Skin of body (tissue), 2 donors: ENCODE measurements around the gene CYYR1. TPM values are rescaled to one million over a fixed set of nuclear protein-coding genes. Genes with fewer than 3 reads are reported as not detected.
"Not testable (repeated sequence)": the region's sequence is repeated elsewhere in the genome, so short reads cannot be mapped to it uniquely, and the experiment has no call there.

Source experiments
- DNase-seq: peaks from one replicate; lab custom pipeline; 2025; lab: John Stamatoyannopoulos, UW
- total RNA-seq: library from RNA; depleted of rRNA; stranded (reverse); fragments of >200 nt; gene quantifications from one replicate; pipeline ENCODE4 v1.2.3, GENCODE V29; 2014

Gene CYYR1
- total RNA-seq, 1 donor from 2014 or later = 10.9 TPM

- no peak for DNase-seq
These were observed 81.4 kb downstream of the CYYR1 start for GRCh38 chr21:26491663-26492062.

GRCh38 chr21:26490771-26491170 is 82.3 kb downstream of the CYYR1 start:
- DNase-seq = no peak

- no peak for DNase-seq
These were observed 83.3 kb downstream of the CYYR1 start for GRCh38 chr21:26489781-26490180.

GRCh38 chr21:26487981-26488480 is 85.1 kb downstream of the CYYR1 start:
- no peak for DNase-seq

GRCh38 chr21:26473471-26473870 is 99.6 kb downstream of the CYYR1 start:
- no peak for DNase-seq

- peak; percentile 95 for DNase-seq
These were observed 102.0 kb downstream of the CYYR1 start for GRCh38 chr21:26471099-26471471.

GRCh38 chr21:26470351-26471098 is 102.6 kb downstream of the CYYR1 start:
- no peak for DNase-seq

- DNase-seq = peak; percentile 67
These were observed 103.3 kb downstream of the CYYR1 start for GRCh38 chr21:26469789-26470188.

GRCh38 chr21:26465916-26466315 is 107.2 kb downstream of the CYYR1 start:
- no peak for DNase-seq

- no peak for DNase-seq
These were observed 111.6 kb downstream of the CYYR1 start for GRCh38 chr21:26461500-26461899.

- no peak for DNase-seq
These were observed 112.5 kb downstream of the CYYR1 start for GRCh38 chr21:26460621-26461020.

- not testable (repeated sequence) for DNase-seq
These were observed 114.2 kb downstream of the CYYR1 start for GRCh38 chr21:26458854-26459253.

- no peak for DNase-seq
These were observed 115.3 kb downstream of the CYYR1 start for GRCh38 chr21:26457817-26458216.

- DNase-seq = no peak
These were observed 119.8 kb downstream of the CYYR1 start for GRCh38 chr21:26453267-26453666.

GRCh38 chr21:26451081-26451740 is 121.9 kb downstream of the CYYR1 start:
- DNase-seq = no peak

- peak; percentile 74 for DNase-seq
These were observed 123.9 kb downstream of the CYYR1 start for GRCh38 chr21:26449161-26449560.

- no peak for DNase-seq
These were observed 124.3 kb downstream of the CYYR1 start for GRCh38 chr21:26448751-26449150.

GRCh38 chr21:26447932-26448475 is 125.1 kb downstream of the CYYR1 start:
- DNase-seq = no peak

- no peak for DNase-seq
These were observed 127.6 kb downstream of the CYYR1 start for GRCh38 chr21:26445440-26445839.

GRCh38 chr21:26444646-26445045 is 128.4 kb downstream of the CYYR1 start:
- DNase-seq = no peak

- no peak for DNase-seq
These were observed 129.2 kb downstream of the CYYR1 start for GRCh38 chr21:26443867-26444266.

GRCh38 chr21:26443291-26443690 is 129.8 kb downstream of the CYYR1 start:
- DNase-seq = no peak

GRCh38 chr21:26441149-26441548 is 131.9 kb downstream of the CYYR1 start:
- DNase-seq = no peak
